Mesenchymal stem cell (in vitro differentiated cells and primary cell): ENCODE measurements around the gene HOXB7.

ENCODE experiments used
- DNase-seq: peaks from one replicate; pipeline ENCODE4 v3.0.0-alpha.2; 2013
- H2AFZ ChIP-seq: one replicate; pipeline ENCODE4 v1.6.1; 2013; ENCODE audit warnings: low read depth, mild to moderate bottlenecking, control low read depth, inconsistent platforms, low read length, moderate library complexity
- H2AK5ac ChIP-seq: 2 replicates; pipeline ENCODE4 v1.6.1; 2013; ENCODE audit warnings: low read length, moderate library complexity, mild to moderate bottlenecking, inconsistent platforms; ENCODE audit not compliant: severe bottlenecking
- H2BK120ac ChIP-seq: one replicate; pipeline ENCODE4 v1.6.1; 2013; ENCODE audit warnings: low read depth, mild to moderate bottlenecking, inconsistent platforms, low read length, moderate library complexity
- H2BK12ac ChIP-seq, 2 experiments: one replicate each; pipeline ENCODE4 v1.6.1; 2013; ENCODE audit warnings: inconsistent platforms in 2 of 2, low read length in 2 of 2, mild to moderate bottlenecking in 2 of 2, moderate library complexity in 2 of 2, control low read depth in 1 of 2
- H2BK15ac ChIP-seq: one replicate; pipeline ENCODE4 v1.6.1; 2013; ENCODE audit warnings: mild to moderate bottlenecking, low read depth, inconsistent platforms; ENCODE audit not compliant: poor library complexity, severe bottlenecking
- H2BK5ac ChIP-seq: 2 replicates; pipeline ENCODE4 v1.6.1; 2013; ENCODE audit warnings: low read depth, mild to moderate bottlenecking, low read length, control low read depth, inconsistent platforms; ENCODE audit not compliant: poor library complexity, severe bottlenecking
- H3K14ac ChIP-seq, 2 experiments: one replicate each; pipeline ENCODE4 v1.6.1; 2013; ENCODE audit warnings: inconsistent platforms in 2 of 2, low read length in 2 of 2, control low read depth in 1 of 2, mild to moderate bottlenecking in 1 of 2, moderate library complexity in 1 of 2
- H3K18ac ChIP-seq, 2 experiments: one replicate each; pipeline ENCODE4 v1.6.1; 2013; ENCODE audit warnings: inconsistent platforms in 2 of 2, low read length in 2 of 2, control low read depth in 1 of 2, low read depth in 1 of 2, mild to moderate bottlenecking in 1 of 2
- H3K23ac ChIP-seq, 2 experiments: one replicate each; pipeline ENCODE4 v1.6.1; 2013; ENCODE audit warnings: inconsistent platforms in 2 of 2, low read length in 2 of 2, mild to moderate bottlenecking in 2 of 2, moderate library complexity in 2 of 2, control low read depth in 1 of 2
- H3K27ac ChIP-seq: 2 replicates; pipeline ENCODE4 v1.5.1; 2013; ENCODE audit warnings: mild to moderate bottlenecking, moderate library complexity, low read length, control low read depth, inconsistent platforms; ENCODE audit not compliant: poor library complexity, severe bottlenecking
- H3K27me3 ChIP-seq, 2 experiments: 2 replicates each; pipeline versions ENCODE4 v1.6.1 to v1.7.0; 2013; ENCODE audit warnings: low read length in 2 of 2, mild to moderate bottlenecking in 2 of 2, moderate library complexity in 2 of 2, control low read depth in 1 of 2, inconsistent platforms in 1 of 2; ENCODE audit not compliant: control insufficient read depth in 1 of 2, insufficient read depth in 1 of 2
- H3K36me3 ChIP-seq, 2 experiments: 2 replicates each; pipeline versions ENCODE4 v1.6.1 to v1.7.0; 2013; ENCODE audit warnings: low read length in 2 of 2, control low read depth in 1 of 2, inconsistent platforms in 1 of 2, low read depth in 1 of 2, mild to moderate bottlenecking in 1 of 2; ENCODE audit not compliant: insufficient read depth in 2 of 2, control insufficient read depth in 1 of 2
- H3K4ac ChIP-seq, 2 experiments: one replicate each; pipeline ENCODE4 v1.6.1; 2013; ENCODE audit warnings: inconsistent platforms in 2 of 2, low read length in 2 of 2, mild to moderate bottlenecking in 2 of 2, moderate library complexity in 2 of 2, control low read depth in 1 of 2, low read depth in 1 of 2
- H3K4me1 ChIP-seq: 2 replicates; pipeline ENCODE4 v1.6.1; 2013; ENCODE audit warnings: low read depth, low read length, control low read depth; ENCODE audit not compliant: control insufficient read depth, insufficient read depth
- H3K4me2 ChIP-seq: 2 replicates; pipeline ENCODE4 v1.6.1; 2013; ENCODE audit warnings: low read length, mild to moderate bottlenecking, inconsistent platforms; ENCODE audit not compliant: poor library complexity, severe bottlenecking
- H3K4me3 ChIP-seq, 2 experiments: 2 replicates each; pipeline versions ENCODE4 v1.5.1 to v1.7.0; 2013; ENCODE audit warnings: low read length in 2 of 2, mild to moderate bottlenecking in 2 of 2, control low read depth in 1 of 2, low read depth in 1 of 2; ENCODE audit not compliant: insufficient read depth in 1 of 2
- H3K79me1 ChIP-seq: replicated peaks from 2 replicates; pipeline ENCODE4 v1.6.1; 2013; ENCODE audit warnings: mild to moderate bottlenecking, control low read depth, low read length, inconsistent platforms; ENCODE audit not compliant: poor library complexity, severe bottlenecking
- H3K9ac ChIP-seq: 2 replicates; pipeline ENCODE4 v1.7.0; 2013; ENCODE audit warnings: mild to moderate bottlenecking, low read length, moderate library complexity
- H3K9me3 ChIP-seq: 2 replicates; pipeline ENCODE4 v1.7.0; 2013; ENCODE audit warnings: mild to moderate bottlenecking, low read length; ENCODE audit not compliant: control insufficient read depth
- H4K8ac ChIP-seq: one replicate; pipeline ENCODE4 v1.6.1; 2013; ENCODE audit warnings: inconsistent platforms, mild to moderate bottlenecking, low read length, moderate library complexity
- H4K91ac ChIP-seq: one replicate; pipeline ENCODE4 v1.6.1; 2013; ENCODE audit warnings: mild to moderate bottlenecking, low read length, inconsistent platforms
- WGBS: methylation state at CpG from one replicate; pipeline ENCODE4 v1.1.7; 2013; ENCODE audit warnings: mixed read lengths; 5-methylcytosine and 5-hydroxymethylcytosine counted together

Gene HOXB7

DNA sequence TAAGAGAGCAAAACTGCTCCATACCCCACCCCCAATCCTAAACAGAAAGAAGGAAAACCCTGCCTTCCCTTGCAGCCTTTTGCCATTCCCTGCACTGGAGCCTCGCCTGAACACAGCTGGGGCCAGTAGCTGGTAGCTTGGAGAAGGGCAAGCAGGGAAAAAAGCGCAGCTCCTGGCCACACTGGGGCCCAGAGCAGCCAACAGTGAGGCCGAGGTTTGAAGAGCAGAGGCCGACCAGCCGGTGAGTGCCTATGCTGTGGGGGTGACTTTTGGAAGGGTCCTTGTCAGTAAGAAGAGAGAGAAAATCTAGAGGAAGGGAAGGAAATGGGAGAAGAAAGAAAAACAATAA, 18.6 kb upstream of the HOXB7 start:
- Histone ChIP-seq H4K91ac (no peak overlapping the region), H3K23ac (no peak overlapping the region), H2BK12ac (no peak overlapping the region), H2BK120ac (no peak overlapping the region), H2BK15ac (no peak overlapping the region), H3K14ac (no peak overlapping the region), H3K4ac (no peak overlapping the region), H3K27me3 (peaks cover 95 to 98% of the 10 kb centered on the region in 2 experiments), H3K9me3 (peaks cover 6% of the 10 kb centered on the region), H2BK5ac (no peak overlapping the region), H3K27ac (no peak overlapping the region), H2AFZ (no peak overlapping the region), H4K8ac (no peak overlapping the region), H3K4me2 (no peak overlapping the region), H3K4me1 (peaks cover 27% of the 10 kb centered on the region), H3K9ac (no peak overlapping the region), H3K4me3 (no peak overlapping the region), H3K36me3 (no peaks in the 10 kb centered on the region), H3K18ac (no peak overlapping the region), H3K79me1 (no peaks in the 10 kb centered on the region), H2AK5ac (no peak overlapping the region)
- 55% methylated on average over 5 of the region's 5 CpGs for WGBS
- DNase-seq: no peak

GRCh38 chr17:48628649-48629410, 18.0 kb upstream of the HOXB7 start:
- H3K18ac ChIP-seq: peak overlapping the region in 1 of 2 experiments; percentile 8
- peaks cover 95 to 98% of the 10 kb centered on the region in 2 experiments for H3K27me3 ChIP-seq
- H2BK5ac ChIP-seq: no peak overlapping the region
- H2BK15ac ChIP-seq: no peak overlapping the region
- no peak overlapping the region for H2AK5ac ChIP-seq
- H3K4me2 ChIP-seq: no peak overlapping the region
- H2AFZ ChIP-seq: no peak overlapping the region
- no peak overlapping the region for H3K14ac ChIP-seq
- no peaks in the 10 kb centered on the region for H3K36me3 ChIP-seq
- peaks cover 6% of the 10 kb centered on the region for H3K9me3 ChIP-seq
- H3K4me3 ChIP-seq: no peak overlapping the region
- WGBS: 53% methylated on average over 5 of the region's 5 CpGs
- no peak overlapping the region for H3K9ac ChIP-seq
- no peak overlapping the region for H4K91ac ChIP-seq
- DNase-seq: no peak
- H4K8ac ChIP-seq: no peak overlapping the region
- H3K23ac ChIP-seq: no peak overlapping the region
- no peaks in the 10 kb centered on the region for H3K79me1 ChIP-seq
- no peak overlapping the region for H2BK120ac ChIP-seq
- H3K27ac ChIP-seq: no peak overlapping the region
- H3K4ac ChIP-seq: no peak overlapping the region
- no peak overlapping the region for H2BK12ac ChIP-seq
- H3K4me1 ChIP-seq: peaks cover 26% of the 10 kb centered on the region

GRCh38 chr17:48627623-48628521, 17.1 kb upstream of the HOXB7 start:
- Histone ChIP-seq H4K91ac (no peak overlapping the region), H3K4me3 (no peak overlapping the region), H3K79me1 (no peaks in the 10 kb centered on the region), H2AK5ac (no peak overlapping the region), H3K27ac (no peak overlapping the region), H3K14ac (no peak overlapping the region), H3K4me1 (peaks cover 21% of the 10 kb centered on the region), H2BK15ac (peak overlapping the region; percentile 26), H3K4ac (peak overlapping the region in 1 of 2 experiments; percentile 66), H3K36me3 (no peaks in the 10 kb centered on the region), H2AFZ (no peak overlapping the region), H3K9ac (no peak overlapping the region), H4K8ac (peak overlapping the region; percentile 53), H2BK5ac (no peak overlapping the region), H3K27me3 (peaks cover 95 to 98% of the 10 kb centered on the region in 2 experiments), H3K4me2 (no peak overlapping the region), H3K23ac (no peak overlapping the region), H2BK120ac (peak overlapping the region; percentile 19), H2BK12ac (no peak overlapping the region), H3K9me3 (peaks cover 6% of the 10 kb centered on the region), H3K18ac (peak overlapping the region in 1 of 2 experiments; percentile 19)
- DNase-seq: no peak
- WGBS: 45% methylated on average over 27 of the region's 27 CpGs

DNA sequence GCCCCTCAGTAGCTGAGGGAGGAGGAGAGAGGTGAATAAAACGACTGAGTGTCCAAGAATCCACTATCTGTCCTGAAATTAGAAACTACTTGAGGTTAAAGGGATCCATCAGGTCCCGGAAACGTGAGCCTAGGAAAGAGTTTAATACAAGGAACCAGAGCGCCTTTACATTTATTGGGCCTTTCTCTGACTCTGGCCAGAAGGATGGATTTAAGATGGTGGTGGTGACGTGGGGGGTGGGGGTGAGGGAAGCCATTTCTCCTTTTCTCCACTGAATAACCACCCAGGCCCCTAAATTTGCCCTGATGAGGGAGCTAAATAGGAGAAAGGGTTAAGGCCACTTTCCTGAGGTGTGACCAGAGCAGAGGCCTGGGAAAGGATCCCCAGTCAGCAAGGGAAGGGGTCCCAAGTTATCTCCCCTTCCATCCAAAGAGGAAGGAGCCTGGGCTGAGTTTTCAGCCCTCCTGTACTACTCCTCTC, 16.3 kb upstream of the HOXB7 start:
- Histone ChIP-seq H3K36me3 (no peaks in the 10 kb centered on the region), H3K4me1 (peaks cover 21% of the 10 kb centered on the region), H3K4me2 (no peak overlapping the region), H2BK12ac (peak overlapping the region in 1 of 2 experiments; percentile 11), H2BK15ac (peak overlapping the region; percentile 26), H3K27ac (no peak overlapping the region), H2AK5ac (no peak overlapping the region), H3K4me3 (no peak overlapping the region), H3K14ac (no peak overlapping the region), H3K79me1 (no peaks in the 10 kb centered on the region), H3K9ac (no peak overlapping the region), H3K23ac (no peak overlapping the region), H3K4ac (peak overlapping the region; percentile 66 to 76), H3K18ac (peak overlapping the region; percentile 23 to 68), H3K9me3 (peaks cover 6% of the 10 kb centered on the region), H4K8ac (no peak overlapping the region), H2BK120ac (peak overlapping the region; percentile 29), H4K91ac (no peak overlapping the region), H2AFZ (no peak overlapping the region), H3K27me3 (peaks cover 95 to 98% of the 10 kb centered on the region in 2 experiments), H2BK5ac (no peak overlapping the region)
- WGBS: 27% methylated on average over 4 of the region's 5 CpGs
- no peak for DNase-seq
